ENCODE data around the gene ZNF800. TPM values are rescaled to one million over a fixed set of nuclear protein-coding genes. Genes with fewer than 3 reads are reported as not detected.

ZNF800 gene
- total and polyA plus RNA-seq, 2 of the 8 experiments (the other 6 are each of a cell fraction or from before 2014, with no cell fraction given) = 1.0 to 6.5 TPM

DNA sequence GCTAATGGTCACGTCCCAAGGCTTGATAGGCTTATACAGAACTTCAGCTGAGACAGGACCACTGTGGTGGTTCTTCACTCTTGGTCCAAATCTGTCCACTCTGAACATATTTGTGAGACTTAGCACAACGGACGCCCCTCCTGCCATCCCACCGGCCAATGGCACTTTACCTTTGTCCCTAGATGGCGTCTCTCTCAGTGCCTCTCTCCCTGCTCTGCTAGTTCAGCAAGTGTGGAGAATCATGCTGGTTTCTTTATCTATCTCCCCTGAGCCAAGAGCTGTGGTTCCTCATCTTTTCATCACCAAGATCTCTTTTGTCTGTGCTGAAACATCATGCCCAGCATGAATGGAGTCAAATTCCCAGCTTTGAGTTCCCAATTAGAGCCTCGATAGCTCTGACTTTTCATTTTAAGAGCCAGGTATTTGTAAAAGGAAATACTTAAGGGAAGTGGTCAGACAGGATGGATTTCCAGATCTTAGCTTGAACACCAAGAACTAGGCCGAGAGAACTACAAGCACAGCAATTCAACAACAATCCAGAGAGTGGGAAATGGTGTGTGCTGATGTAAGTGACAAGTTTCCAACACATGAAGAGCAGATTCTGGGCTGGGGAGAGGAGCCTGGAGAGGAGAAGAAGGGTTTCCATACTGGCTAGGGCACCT, 69.5 kb downstream of the ZNF800 start (continued):
- no peak for TF ChIP-seq SP2 (IDR thresholded peaks at IDR 0.05; ENCODE audit: low read length)
